ENCODE measurements around the gene SLC49A3. TPM values are rescaled to one million over a fixed set of nuclear protein-coding genes. Genes with fewer than 3 reads are reported as not detected.
"Not testable (repeated sequence)": the region's sequence is repeated elsewhere in the genome, so short reads cannot be mapped to it uniquely, and the experiment has no call there.

The SLC49A3 gene
- polyA plus RNA-seq, 3 donors: 6.5 to 14.6 (median 10.3) TPM

GRCh38 chr4:650951-651883, 37.7 kb downstream of the SLC49A3 start:
- H3K27ac ChIP-seq (ENCODE audit: low read depth, low read length): no peak overlapping the region
- 34 to 38% (median 34%) methylated on average over 40 to 49 of the region's 49 CpGs for WGBS, 3 donors

- WGBS, 3 donors: 75 to 82% (median 79%) methylated on average over 18 of the region's 18 CpGs
- H3K27ac ChIP-seq (ENCODE audit: low read depth, low read length): no peak overlapping the region
Measured at GRCh38 chr4:650461-650860, 38.5 kb downstream of the SLC49A3 start.

- WGBS, 3 donors: 89 to 91% (median 90%) methylated on average over 13 of the region's 13 CpGs
- no peak overlapping the region for H3K27ac ChIP-seq (ENCODE audit: low read depth, low read length)
Measured at GRCh38 chr4:649751-650310, 39.1 kb downstream of the SLC49A3 start.

GRCh38 chr4:649293-649625, 39.7 kb downstream of the SLC49A3 start:
- WGBS, 3 donors: 90 to 97% (median 91%) methylated on average over 7 of the region's 7 CpGs
- no peak overlapping the region for H3K27ac ChIP-seq (ENCODE audit: low read depth, low read length)

GRCh38 chr4:648579-649292, 40.2 kb downstream of the SLC49A3 start:
- WGBS, 3 donors: 68 to 72% (median 71%) methylated on average over 27 to 28 of the region's 28 CpGs
- no peak overlapping the region for H3K27ac ChIP-seq (ENCODE audit: low read depth, low read length)

GRCh38 chr4:647481-647880, 41.5 kb downstream of the SLC49A3 start:
- WGBS, 3 donors: 55 to 72% (median 64%) methylated on average over 13 of the region's 13 CpGs
- H3K27ac ChIP-seq (ENCODE audit: low read depth, low read length): no peak overlapping the region

- 66 to 82% (median 69%) methylated on average over 32 of the region's 32 CpGs for WGBS, 3 donors
- no peak overlapping the region for H3K27ac ChIP-seq (ENCODE audit: low read depth, low read length)
Measured at GRCh38 chr4:646460-646859, 42.5 kb downstream of the SLC49A3 start.

GRCh38 chr4:642366-642765, 46.6 kb downstream of the SLC49A3 start:
- 80 to 89% (median 85%) methylated on average over 6 of the region's 6 CpGs for WGBS, 3 donors
- H3K27ac ChIP-seq (ENCODE audit: low read depth, low read length): not testable (repeated sequence)

GRCh38 chr4:637536-638280, 51.2 kb downstream of the SLC49A3 start:
- WGBS, 3 donors: 63 to 72% (median 68%) methylated on average over 32 of the region's 32 CpGs
- no peak overlapping the region for H3K27ac ChIP-seq (ENCODE audit: low read depth, low read length)

GRCh38 chr4:636628-637159, 52.3 kb downstream of the SLC49A3 start:
- no peak overlapping the region for H3K27ac ChIP-seq (ENCODE audit: low read depth, low read length)
- 50 to 75% (median 68%) methylated on average over 13 of the region's 13 CpGs for WGBS, 3 donors

- WGBS, 3 donors: 67 to 89% (median 87%) methylated on average over 22 of the region's 22 CpGs
- H3K27ac ChIP-seq (ENCODE audit: low read depth, low read length): no peak overlapping the region
Measured at GRCh38 chr4:635851-636627, 52.9 kb downstream of the SLC49A3 start.

GRCh38 chr4:635066-635835, 53.7 kb downstream of the SLC49A3 start:
- WGBS, 3 donors: 87 to 94% (median 94%) methylated on average over 42 to 46 of the region's 46 CpGs
- H3K27ac ChIP-seq (ENCODE audit: low read depth, low read length): not testable (repeated sequence)

GRCh38 chr4:634599-634985, 54.4 kb downstream of the SLC49A3 start:
- 73 to 80% (median 79%) methylated on average over 21 to 23 of the region's 23 CpGs for WGBS, 3 donors
- no peak overlapping the region for H3K27ac ChIP-seq (ENCODE audit: low read depth, low read length)

GRCh38 chr4:633976-634598, 54.9 kb downstream of the SLC49A3 start:
- no peak overlapping the region for H3K27ac ChIP-seq (ENCODE audit: low read depth, low read length)
- WGBS, 3 donors: 51 to 83% (median 72%) methylated on average over 12 to 15 of the region's 15 CpGs

- H3K27ac ChIP-seq (ENCODE audit: low read depth, low read length): no peak overlapping the region
- 50 to 57% (median 55%) methylated on average over 9 of the region's 9 CpGs for WGBS, 3 donors
Measured at GRCh38 chr4:633406-633805, 55.5 kb downstream of the SLC49A3 start.

GRCh38 chr4:632926-633325, 56.0 kb downstream of the SLC49A3 start:
- WGBS, 3 donors: 83 to 95% (median 86%) methylated on average over 6 of the region's 6 CpGs
- no peak overlapping the region for H3K27ac ChIP-seq (ENCODE audit: low read depth, low read length)

Data from adipose tissue (tissue), 3 donors.